Fibroblast of skin of left biceps (primary cell): ENCODE measurements around the gene IGSF22.

Source experiments
- DNase-seq, 2 experiments: peaks; one replicate each; pipeline ENCODE4 v3.0.0-alpha.2; 2013; ENCODE audit warnings: low read depth in 2 of 2

Gene IGSF22

GRCh38 chr11:18743900-18744514 is 18.0 kb upstream of the IGSF22 start:
- DNase-seq, result no peak

- DNase-seq, result no peak
Observed at GRCh38 chr11:18743365-18743764, 17.4 kb upstream of the IGSF22 start.

- no peak for DNase-seq
Observed at GRCh38 chr11:18741783-18742182, 15.8 kb upstream of the IGSF22 start.

GRCh38 chr11:18739685-18740084 is 13.7 kb upstream of the IGSF22 start:
- no peak for DNase-seq

GRCh38 chr11:18737642-18738041 is 11.7 kb upstream of the IGSF22 start:
- no peak for DNase-seq

GRCh38 chr11:18736590-18737148 is 10.7 kb upstream of the IGSF22 start:
- DNase-seq, result no peak

- no peak for DNase-seq
Observed at GRCh38 chr11:18733202-18733601, 7.2 kb upstream of the IGSF22 start.

GRCh38 chr11:18731949-18732821 is 6.2 kb upstream of the IGSF22 start:
- no peak for DNase-seq

GRCh38 chr11:18731441-18731840 is 5.5 kb upstream of the IGSF22 start:
- DNase-seq, result no peak

GRCh38 chr11:18730020-18730419 is 4.0 kb upstream of the IGSF22 start:
- DNase-seq, result no peak

- DNase-seq, result no peak
Observed at GRCh38 chr11:18729426-18729825, 3.4 kb upstream of the IGSF22 start.

GRCh38 chr11:18728658-18729057 is 2.7 kb upstream of the IGSF22 start:
- no peak for DNase-seq

GRCh38 chr11:18727479-18728236 is 1.7 kb upstream of the IGSF22 start:
- DNase-seq, result no peak

GRCh38 chr11:18723991-18724390 is 2.0 kb downstream of the IGSF22 start:
- no peak for DNase-seq

- DNase-seq, result no peak
Observed at GRCh38 chr11:18722293-18722637, 3.7 kb downstream of the IGSF22 start.

- no peak for DNase-seq
Observed at GRCh38 chr11:18721561-18722292, 4.3 kb downstream of the IGSF22 start.

- DNase-seq, result peak in 1 of 2 experiments; percentile 28
Observed at GRCh38 chr11:18720808-18721560, 5.0 kb downstream of the IGSF22 start.

GRCh38 chr11:18720091-18720807 is 5.7 kb downstream of the IGSF22 start:
- DNase-seq, result no peak

GRCh38 chr11:18715476-18715875 is 10.5 kb downstream of the IGSF22 start:
- no peak for DNase-seq

GRCh38 chr11:18714443-18714780 is 11.6 kb downstream of the IGSF22 start:
- DNase-seq, result no peak
